ENCODE results near the gene TESK1.

Gene TESK1

DNA sequence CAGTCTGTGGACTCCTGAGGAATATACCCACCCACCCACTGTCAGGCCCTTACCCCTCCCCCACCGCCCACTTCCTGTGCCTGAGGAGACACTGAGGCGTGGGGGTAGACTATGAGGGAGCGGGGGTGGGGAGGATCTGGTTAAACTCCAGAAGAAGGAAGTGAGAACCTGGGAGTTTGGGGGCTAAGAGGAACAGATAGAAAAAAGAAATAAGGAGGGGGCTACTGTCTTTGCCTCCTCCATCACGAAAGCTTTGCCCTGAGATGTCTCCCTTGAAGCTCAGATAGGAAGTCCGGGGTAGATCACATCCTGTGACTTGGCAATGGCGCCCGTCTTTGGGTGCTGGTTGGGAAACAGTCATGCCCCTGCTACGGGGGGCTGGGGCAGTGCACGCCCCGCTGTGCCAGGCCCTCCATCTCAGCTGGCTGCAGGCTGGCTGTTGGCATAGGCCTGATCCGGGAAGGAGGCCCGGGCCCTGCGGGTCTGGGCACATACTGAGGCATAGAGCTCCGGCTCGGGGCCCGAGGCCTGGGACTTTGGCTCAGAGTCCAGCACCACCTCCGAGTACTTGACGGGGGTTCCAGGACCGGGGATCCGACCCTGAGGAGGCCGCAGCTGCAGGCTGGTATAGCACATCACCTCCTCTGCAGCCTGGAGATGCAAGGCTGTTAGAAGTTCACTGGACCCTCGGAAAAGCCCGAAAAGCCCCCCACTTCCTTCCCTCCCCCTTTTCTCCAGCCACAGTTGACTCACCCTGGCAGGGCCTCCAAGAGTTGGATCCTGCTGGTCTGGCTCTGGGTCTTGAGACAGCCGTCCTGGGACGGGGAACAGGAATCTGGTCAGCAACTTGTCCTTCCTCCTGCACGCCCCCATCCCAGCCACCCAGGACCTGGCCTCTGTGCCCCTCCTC, 44.6 kb downstream of the TESK1 start:
- DNase-seq: no peak

DNA sequence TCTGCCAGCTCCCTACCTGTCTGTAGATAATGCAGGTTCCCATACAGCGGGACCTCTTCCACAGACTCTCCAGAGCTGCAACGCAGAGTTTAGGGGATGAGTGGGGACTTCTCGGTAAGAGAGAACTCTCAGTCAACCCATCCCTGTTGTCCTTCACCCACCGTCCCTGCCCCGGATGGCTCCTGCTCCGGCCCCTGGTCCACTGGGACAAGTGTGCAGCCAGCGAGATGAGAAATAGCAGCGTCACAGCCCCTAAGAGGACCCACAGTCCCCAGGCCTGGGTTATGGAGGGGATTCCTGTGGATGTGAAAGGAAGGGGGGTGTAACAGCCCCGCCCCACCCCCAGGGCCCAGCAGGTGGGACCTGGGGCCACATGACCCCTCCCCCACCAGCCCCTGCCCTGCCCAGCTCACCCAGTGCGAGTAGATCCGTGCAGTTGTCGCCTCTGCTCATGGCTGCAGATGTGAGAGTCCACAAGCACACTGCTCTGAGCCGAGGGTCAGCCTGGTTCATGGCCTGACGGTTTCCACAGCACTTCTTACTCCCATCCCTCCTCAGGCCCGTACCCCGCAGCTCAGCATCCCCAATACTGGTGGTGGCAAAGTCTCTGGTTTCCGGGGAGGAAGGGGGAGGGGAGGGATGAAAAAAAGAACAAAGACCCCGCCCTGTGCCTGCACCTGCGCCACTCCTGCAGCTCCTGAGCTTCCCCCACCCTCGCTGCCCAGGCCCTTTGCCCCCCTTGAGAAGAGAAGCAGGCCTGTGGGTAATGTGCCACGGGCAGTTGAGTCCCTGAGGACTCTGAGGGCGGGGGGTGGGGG, 45.5 kb downstream of the TESK1 start, which contains the start of gene SIT1:
SIT1 (minus strand) TSS at position 591 of the 818 bp plus-strand sequence; CDS start at position 513, 78 bp downstream.
- no peak for DNase-seq

GRCh38 chr9:35651956-35652828, 47.1 kb downstream of the TESK1 start:
- no peak for DNase-seq

- DNase-seq: no peak
Observed at GRCh38 chr9:35652829-35653209, 47.8 kb downstream of the TESK1 start.

GRCh38 chr9:35653611-35654010, 48.5 kb downstream of the TESK1 start:
- DNase-seq: no peak

- DNase-seq: no peak
Observed at GRCh38 chr9:35656348-35656747, 51.3 kb downstream of the TESK1 start.

GRCh38 chr9:35656831-35657545, 51.9 kb downstream of the TESK1 start:
- DNase-seq: peak; percentile 39

DNA sequence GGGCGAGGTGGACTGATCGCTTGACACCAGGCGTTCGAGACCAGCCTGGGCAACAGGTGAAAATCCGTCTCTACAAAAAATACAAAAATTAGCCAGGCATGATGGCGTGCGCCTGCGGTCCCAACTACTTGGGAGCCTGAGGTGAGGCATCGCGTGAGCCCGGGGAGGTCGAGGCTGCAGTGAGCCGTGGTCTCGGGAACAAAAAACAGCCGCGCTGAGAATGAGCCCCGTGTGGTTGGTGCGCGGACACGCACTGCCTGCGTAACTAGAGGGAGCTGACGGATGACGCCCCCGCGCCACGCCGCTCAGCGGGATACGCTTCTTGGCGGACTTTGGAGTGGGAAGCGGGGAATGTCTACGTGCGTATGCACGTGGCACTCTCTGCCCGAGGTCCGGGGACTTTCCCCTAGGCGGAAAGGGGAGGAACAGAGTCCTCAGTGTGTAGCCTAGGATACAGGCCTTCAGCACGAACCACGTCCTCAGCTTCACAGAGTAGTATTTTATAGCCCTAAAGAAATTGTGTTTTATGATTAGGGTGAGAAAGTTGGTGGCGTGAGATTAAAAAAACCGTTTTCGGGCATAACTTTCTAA, 52.6 kb downstream of the TESK1 start, which contains the start of gene RMRP:
RMRP (minus strand) TSS at position 474 of the 591 bp plus-strand sequence.
- peak; percentile 90 for DNase-seq

GRCh38 chr9:35658137-35658967, 53.3 kb downstream of the TESK1 start, which contains the start of gene CCDC107:
Gene CCDC107 (plus strand): TSS chr9:35658292. CDS start chr9:35658380, 88 bp downstream.
- peak; percentile 90 for DNase-seq

DNA sequence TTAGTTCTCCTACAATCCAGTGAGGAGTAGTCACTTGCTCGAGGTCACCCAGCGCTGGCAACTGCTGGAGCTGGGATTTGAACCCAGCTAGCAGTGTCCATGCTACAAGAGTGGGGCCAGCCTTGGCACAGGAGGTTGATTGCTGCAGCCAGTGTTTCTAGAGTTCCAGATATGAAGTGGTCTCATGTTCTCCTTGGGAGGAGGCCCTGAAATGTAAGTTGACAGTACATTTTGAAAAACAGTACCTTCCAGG, 53.8 kb downstream of the TESK1 start:
- no peak for DNase-seq

DNA sequence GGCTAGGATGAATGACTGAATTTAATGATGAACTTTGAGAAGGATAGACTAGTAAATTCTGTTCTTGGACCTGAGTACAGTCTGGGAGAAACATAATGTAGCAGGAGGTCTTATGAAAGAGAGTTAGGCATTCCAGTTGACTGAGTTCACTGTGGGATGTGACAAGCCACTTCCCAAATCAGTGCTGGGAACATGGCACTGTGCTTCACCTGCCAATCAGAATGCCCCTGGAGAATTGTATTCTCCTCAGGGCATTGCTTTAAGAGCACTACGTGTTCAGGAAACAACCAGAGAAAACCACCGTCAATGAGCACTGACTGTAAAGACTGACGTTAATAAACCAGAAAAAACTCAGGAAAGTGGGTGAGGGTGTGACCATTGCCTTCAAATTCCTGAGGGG, 54.3 kb downstream of the TESK1 start:
- no peak for DNase-seq

Measured in NCI-H2227 treated with DMSO at 0.1 percent for 48 hours (cell line).